Right renal pelvis (tissue), 4 donors: ENCODE results near the gene PCSK6. TPM values are rescaled to one million over a fixed set of nuclear protein-coding genes. Genes with fewer than 3 reads are reported as not detected.

ENCODE experiments used
- DNase-seq, 4 donors: peaks; one replicate each; pipeline ENCODE4 v3.0.0-alpha.2; 2013; ENCODE audit warnings: low read depth in 4 of 4, low spot score in 3 of 4, missing footprints in 1 of 4
- polyA plus RNA-seq, 4 donors: library from polyadenylated mRNA; unstranded; fragments of 120-200 nt; gene quantifications; one replicate each; pipeline ENCODE4 v1.2.1, GENCODE V29; 2013; ENCODE audit not compliant: insufficient read length in 4 of 4

Gene PCSK6
- polyA plus RNA-seq, 4 donors, result 6.7 to 9.4 (median 7.1) TPM

GRCh38 chr15:101266787-101267186 is 222.7 kb downstream of the PCSK6 start:
- DNase-seq, result no peak

- DNase-seq, result no peak
Measured at GRCh38 chr15:101266034-101266433, 223.5 kb downstream of the PCSK6 start.

- no peak for DNase-seq
Measured at GRCh38 chr15:101264911-101265641, 224.4 kb downstream of the PCSK6 start.

- DNase-seq, result no peak
Measured at GRCh38 chr15:101264011-101264410, 225.5 kb downstream of the PCSK6 start.

- DNase-seq, result no peak
Measured at GRCh38 chr15:101262551-101262950, 227.0 kb downstream of the PCSK6 start.

GRCh38 chr15:101258238-101259144 is 231.0 kb downstream of the PCSK6 start:
- peak; percentile 59 to 67 (median 62) for DNase-seq

GRCh38 chr15:101256757-101257156 is 232.8 kb downstream of the PCSK6 start:
- no peak for DNase-seq

GRCh38 chr15:101255615-101256241 is 233.8 kb downstream of the PCSK6 start:
- DNase-seq, result no peak

- no peak for DNase-seq
Measured at GRCh38 chr15:101255051-101255395, 234.5 kb downstream of the PCSK6 start.

- DNase-seq, result no peak
Measured at GRCh38 chr15:101254157-101255050, 235.1 kb downstream of the PCSK6 start.

Other genes starting within 250 kb of the PCSK6 start
- 10 to 100 TPM; 44.3 to 55.6 (median 50.9) TPM for gene CHSY1, start 237.7 kb downstream of the PCSK6 start, polyA plus RNA-seq
- gene SELENOS, start 212.2 kb downstream of the PCSK6 start, polyA plus RNA-seq, result 10 to 100 TPM; 64.8 to 73.0 (median 65.3) TPM
- gene SNRPA1, start 194.5 kb downstream of the PCSK6 start, polyA plus RNA-seq, result 10 to 100 TPM; 58.5 to 65.9 (median 61.3) TPM
- 10 to 100 TPM; 62.8 to 74.6 (median 67.3) TPM for gene TM2D3, start 162.7 kb upstream of the PCSK6 start, polyA plus RNA-seq
- gene TARS3, start 234.8 kb upstream of the PCSK6 start, polyA plus RNA-seq, result 10 to 100 TPM; 18.1 to 22.3 (median 19.7) TPM